Measurements from ENCODE around the gene MMP23B.

- TF ChIP-seq CTCF (conservative IDR thresholded peaks at IDR 0.05) (no peak; the same call in 1 of the 2 replicates), ZFX (IDR thresholded peaks at IDR 0.05) (no peak)
Measured at GRCh38 chr1:1619917-1620361, 12.0 kb upstream of the MMP23B start.

Data from C4-2B (cell line).